ENCODE results near the gene TXNRD2. TPM values are rescaled to one million over a fixed set of nuclear protein-coding genes. Genes with fewer than 3 reads are reported as not detected.

Gene TXNRD2
- total and polyA plus RNA-seq, 10 of the 15 experiments (the other 5 are each of a cell fraction or from before 2014, with no cell fraction given), result 1.6 to 26.0 (median 13.9) TPM

- ATAC-seq (no peak), FAIRE-seq (no peak), DNase-seq (ENCODE audit: low read depth, low spot score) (no peak)
- Histone ChIP-seq H3K36me3 (ENCODE audit: control insufficient read depth in 2 of 2, insufficient read depth in 2 of 2, low read length in 1 of 2) (peaks cover 2 to 6% of the 10 kb centered on the region in 2 experiments; a peak in 3 of 4 replicates), H3K27ac (ENCODE audit: control insufficient read depth, insufficient read depth) (no peak overlapping the region), H3K79me2 (ENCODE audit: control insufficient read depth, insufficient read depth, low read length) (no peaks in the 10 kb centered on the region), H3K27me3 (replicated peaks in 1 of 2; ENCODE audit: control insufficient read depth in 2 of 2, insufficient read depth in 2 of 2, low read length in 1 of 2) (no peaks in the 10 kb centered on the region), H3K4me1 (ENCODE audit: control insufficient read depth, insufficient read depth, low read length) (no peaks in the 10 kb centered on the region), H2AFZ (ENCODE audit: control insufficient read depth, low read depth, low read length) (no peak overlapping the region), H3K9me3 (replicated peaks; ENCODE audit: control insufficient read depth, insufficient read depth, low read length) (no peaks in the 10 kb centered on the region), H3K9ac (ENCODE audit: control insufficient read depth, insufficient read depth, low read length) (no peak overlapping the region), H3K4me2 (ENCODE audit: control insufficient read depth, insufficient read depth) (no peak overlapping the region), H3K4me3 (no peak overlapping the region), H4K20me1 (ENCODE audit: control insufficient read depth, insufficient read depth) (no peaks in the 10 kb centered on the region)
- in situ Hi-C loops (cut with MboI), result no loop called here
- ChIA-PET CTCF (interaction anchor here (1.5 kb wide), 1 partner anchor 11 kb away, joined by 4 read pairs; no protein-coding TSS in a partner anchor), SMC1A (ENCODE audit: uncharacterized antibody, unreplicated experiment) (no interaction called here), RAD21 (ENCODE audit: unreplicated experiment) (no interaction called here), POLR2A (no interaction called here)
- 61% methylated on average over 3 of the region's 3 CpGs for WGBS (ENCODE audit: insufficient coverage, insufficient replicate concordance, low lambda C conversion rate, missing lambda C conversion rate)
- TF ChIP-seq RCOR1 (conservative IDR thresholded peaks at IDR 0.05; ENCODE audit: low read depth, low read length) (no peak), EED (IDR thresholded peaks at IDR 0.05; ENCODE audit: low read depth) (no peak), PAX5 (IDR thresholded peaks at IDR 0.05; ENCODE audit: borderline replicate concordance, low read depth, low read length) (no peak), RBBP5 (conservative IDR thresholded peaks at IDR 0.05) (no peak), POLR2A (IDR thresholded peaks at IDR 0.05; ENCODE audit: low read depth, low read length) (no peak)
- no TSS peak for BruUV-seq (replicated peaks)
- intact Hi-C loops (cut with micrococcal nuclease; ENCODE audit: unreplicated experiment), result no loop called here
Measured at GRCh38 chr22:19921544-19922081, 20.0 kb downstream of the TXNRD2 start.

- peaks cover 2 to 6% of the 10 kb centered on the region in 2 experiments; a peak in 3 of 4 replicates for H3K36me3 ChIP-seq (ENCODE audit: control insufficient read depth in 2 of 2, insufficient read depth in 2 of 2, low read length in 1 of 2)
- ChIA-PET CTCF (no interaction called here), RAD21 (ENCODE audit: unreplicated experiment) (no interaction called here), SMC1A (ENCODE audit: uncharacterized antibody, unreplicated experiment) (no interaction called here), POLR2A (interaction anchor here (0.6 kb wide), 1 partner anchor 25 kb away, joined by 3 read pairs; no protein-coding TSS in a partner anchor)
- no peak for DNase-seq (ENCODE audit: low read depth, low spot score)
- 86% methylated on average over 13 of the region's 13 CpGs for WGBS (ENCODE audit: insufficient coverage, insufficient replicate concordance, low lambda C conversion rate, missing lambda C conversion rate)
- no peak overlapping the region for H2AFZ ChIP-seq (ENCODE audit: control insufficient read depth, low read depth, low read length)
- no peak for FAIRE-seq
- no peak overlapping the region for H3K27ac ChIP-seq (ENCODE audit: control insufficient read depth, insufficient read depth)
- no peaks in the 10 kb centered on the region for H3K27me3 ChIP-seq (replicated peaks in 1 of 2; ENCODE audit: control insufficient read depth in 2 of 2, insufficient read depth in 2 of 2, low read length in 1 of 2)
- H4K20me1 ChIP-seq (ENCODE audit: control insufficient read depth, insufficient read depth), result no peaks in the 10 kb centered on the region
- no peaks in the 10 kb centered on the region for H3K79me2 ChIP-seq (ENCODE audit: control insufficient read depth, insufficient read depth, low read length)
- no peak overlapping the region for H3K4me2 ChIP-seq (ENCODE audit: control insufficient read depth, insufficient read depth)
- H3K9ac ChIP-seq (ENCODE audit: control insufficient read depth, insufficient read depth, low read length), result no peak overlapping the region
- in situ Hi-C loops (cut with MboI) (loop anchor here (5.0 kb wide), 1 partner anchor 188 kb away; no protein-coding TSS in a partner anchor), intact Hi-C loops (cut with micrococcal nuclease; ENCODE audit: unreplicated experiment) (no loop called here)
- no TSS peak for BruUV-seq (replicated peaks)
- no peaks in the 10 kb centered on the region for H3K4me1 ChIP-seq (ENCODE audit: control insufficient read depth, insufficient read depth, low read length)
- no peak overlapping the region for H3K4me3 ChIP-seq
- H3K9me3 ChIP-seq (replicated peaks; ENCODE audit: control insufficient read depth, insufficient read depth, low read length), result no peaks in the 10 kb centered on the region
- no peak for ATAC-seq
- no peak for TF ChIP-seq YBX1 (IDR thresholded peaks at IDR 0.05)
- no peak for TF ChIP-seq POLR2A (IDR thresholded peaks at IDR 0.05; ENCODE audit: low read depth, low read length)
- no peak for TF ChIP-seq HCFC1 (IDR thresholded peaks at IDR 0.05; ENCODE audit: low read length)
- no peak for TF ChIP-seq CHD4 (IDR thresholded peaks at IDR 0.05)
- no peak for TF ChIP-seq GABPA (IDR thresholded peaks at IDR 0.05; ENCODE audit: low read depth)
- no peak for TF ChIP-seq ATF2 (IDR thresholded peaks at IDR 0.05; ENCODE audit: low read length)
- no peak for TF ChIP-seq RFX5 (IDR thresholded peaks at IDR 0.05; ENCODE audit: low read depth, low read length)
- TF ChIP-seq PKNOX1 (IDR thresholded peaks at IDR 0.05), result no peak
- no peak for TF ChIP-seq FOXM1 (IDR thresholded peaks at IDR 0.05; ENCODE audit: low read depth, low read length)
- TF ChIP-seq ZNF622 (IDR thresholded peaks at IDR 0.05), result no peak
- no peak for TF ChIP-seq ZNF207 (IDR thresholded peaks at IDR 0.05; ENCODE audit: borderline replicate concordance)
- TF ChIP-seq TBL1XR1 (IDR thresholded peaks at IDR 0.05; ENCODE audit: low read depth, low read length), result no peak
- TF ChIP-seq USF2 (IDR thresholded peaks at IDR 0.05; ENCODE audit: borderline replicate concordance, low read depth, low read length), result no peak
Measured at GRCh38 chr22:19919701-19920363, 21.8 kb downstream of the TXNRD2 start.
